ENCODE results near the gene SRP68.
A peak's percentile ranks its signal among the peaks of the same experiment; 100 is the strongest.

SRP68 gene

GRCh38 chr17:76072148-76072858 lies at the start of gene SRP68:
TSS of gene SRP68 (minus strand) at chr17:76072517. CDS start at chr17:76072491, 26 bp downstream.
- peak; percentile 99 for DNase-seq (ENCODE audit: low spot score)

GRCh38 chr17:76121932-76122430 lies 49.7 kb upstream of the SRP68 start:
- peak; percentile 71 for DNase-seq (ENCODE audit: low spot score)

GRCh38 chr17:76120658-76121008 lies 48.3 kb upstream of the SRP68 start:
- no peak for DNase-seq (ENCODE audit: low spot score)

- DNase-seq (ENCODE audit: low spot score): no peak
Observed at GRCh38 chr17:76119409-76120371, 47.4 kb upstream of the SRP68 start.

GRCh38 chr17:76115138-76115754 lies 42.9 kb upstream of the SRP68 start:
- no peak for DNase-seq (ENCODE audit: low spot score)

GRCh38 chr17:76111956-76112355 lies 39.6 kb upstream of the SRP68 start:
- DNase-seq (ENCODE audit: low spot score): no peak

GRCh38 chr17:76107509-76107908 lies 35.2 kb upstream of the SRP68 start:
- DNase-seq (ENCODE audit: low spot score): peak; percentile 3

- DNase-seq (ENCODE audit: low spot score): no peak
Observed at GRCh38 chr17:76106703-76107102, 34.4 kb upstream of the SRP68 start.

- no peak for DNase-seq (ENCODE audit: low spot score)
Observed at GRCh38 chr17:76104896-76105231, 32.5 kb upstream of the SRP68 start.

GRCh38 chr17:76104140-76104895 lies 32.0 kb upstream of the SRP68 start:
- no peak for DNase-seq (ENCODE audit: low spot score)

GRCh38 chr17:76103274-76104139 lies 31.2 kb upstream of the SRP68 start, which contains the start of gene EXOC7:
TSS of gene EXOC7 (minus strand) at chr17:76103787. CDS start at chr17:76103692, 95 bp downstream.
- DNase-seq (ENCODE audit: low spot score): peak; percentile 97

GRCh38 chr17:76102944-76103273 lies 30.6 kb upstream of the SRP68 start:
- no peak for DNase-seq (ENCODE audit: low spot score)

- DNase-seq (ENCODE audit: low spot score): no peak
Observed at GRCh38 chr17:76097716-76098295, 25.5 kb upstream of the SRP68 start.

GRCh38 chr17:76095943-76096342 lies 23.6 kb upstream of the SRP68 start:
- DNase-seq (ENCODE audit: low spot score): no peak

- DNase-seq (ENCODE audit: low spot score): no peak
Observed at GRCh38 chr17:76094046-76094445, 21.7 kb upstream of the SRP68 start.

GRCh38 chr17:76092526-76093413 lies 20.5 kb upstream of the SRP68 start:
- DNase-seq (ENCODE audit: low spot score): peak; percentile 4

GRCh38 chr17:76091526-76092286 lies 19.4 kb upstream of the SRP68 start:
- DNase-seq (ENCODE audit: low spot score): peak; percentile 7

- DNase-seq (ENCODE audit: low spot score): no peak
Observed at GRCh38 chr17:76090517-76091129, 18.3 kb upstream of the SRP68 start.
